Endothelial cell (in vitro differentiated cells): Measurements from ENCODE around the gene LGR6. TPM values are rescaled to one million over a fixed set of nuclear protein-coding genes. Genes with fewer than 3 reads are reported as not detected.

Experiments
- DNase-seq: peaks from one replicate; pipeline ENCODE4 v3.0.0; 2021; ENCODE audit warnings: low spot score
- H3K27ac Mint-ChIP-seq: one replicate; pipeline ENCODE4 v1.8.0; 2021; ENCODE audit warnings: mixed read lengths, inconsistent platforms; ENCODE audit not compliant: unreplicated experiment
- H3K27me3 Mint-ChIP-seq: one replicate; pipeline ENCODE4 v1.8.0; 2021; ENCODE audit warnings: mild to moderate bottlenecking, moderate library complexity, mixed read lengths, inconsistent platforms; ENCODE audit not compliant: unreplicated experiment
- H3K36me3 Mint-ChIP-seq: one replicate; pipeline ENCODE4 v1.8.0; 2021; ENCODE audit warnings: mild to moderate bottlenecking, low read depth, mixed read lengths, inconsistent platforms; ENCODE audit not compliant: unreplicated experiment
- H3K4me1 Mint-ChIP-seq: one replicate; pipeline ENCODE4 v1.8.0; 2021; ENCODE audit warnings: mild to moderate bottlenecking, mixed read lengths, inconsistent platforms; ENCODE audit not compliant: unreplicated experiment
- H3K4me3 Mint-ChIP-seq: one replicate; pipeline ENCODE4 v1.8.0; 2021; ENCODE audit warnings: mild to moderate bottlenecking, mixed read lengths, inconsistent platforms; ENCODE audit not compliant: unreplicated experiment
- H3K9me3 Mint-ChIP-seq: one replicate; pipeline ENCODE4 v1.8.0; 2021; ENCODE audit warnings: mixed read lengths, inconsistent platforms; ENCODE audit not compliant: unreplicated experiment
- CTCF ChIP-seq: fragments of 200-600 bp; sonication (generic); IDR thresholded peaks from one replicate; pipeline ENCODE4 v1.5.0; 2021; ENCODE audit warnings: antibody characterized with exemption; ENCODE audit not compliant: unreplicated experiment
- total RNA-seq: library from RNA; stranded (reverse); fragmentation: NEBNext Ultra II Directional; extraction: Animal tissue kit (Norgen Biotek cat#: 25700); gene quantifications from one replicate; pipeline ENCODE4 v1.2.1, GENCODE V29; 2021; ENCODE audit not compliant: unreplicated experiment

The LGR6 gene
- total RNA-seq, 1 donor from 2014 or later = 0.23 TPM

- H3K4me1 Mint-ChIP-seq = peaks cover 3% of the 10 kb centered on the region
- H3K9me3 Mint-ChIP-seq = no peaks in the 10 kb centered on the region
- no peak for TF ChIP-seq CTCF
- H3K36me3 Mint-ChIP-seq = no peaks in the 10 kb centered on the region
- DNase-seq = no peak
- H3K27me3 Mint-ChIP-seq = peaks cover 13% of the 10 kb centered on the region
- no peak overlapping the region for H3K4me3 Mint-ChIP-seq
- no peak overlapping the region for H3K27ac Mint-ChIP-seq
These were observed 29.7 kb downstream of the LGR6 start for GRCh38 chr1:202223121-202223860.

GRCh38 chr1:202224453-202224852, 30.9 kb downstream of the LGR6 start:
- no peak overlapping the region for H3K27ac Mint-ChIP-seq
- no peak for TF ChIP-seq CTCF

GRCh38 chr1:202225131-202225530, 31.5 kb downstream of the LGR6 start:
- no peaks in the 10 kb centered on the region for H3K36me3 Mint-ChIP-seq
- peaks cover 3% of the 10 kb centered on the region for H3K4me1 Mint-ChIP-seq
- H3K27ac Mint-ChIP-seq = no peak overlapping the region

More at GRCh38 chr1:202224453-202224852, 30.9 kb downstream of the LGR6 start:
- Mint-ChIP-seq H3K4me3 (peak overlapping the region; percentile 21), H3K27me3 (peaks cover 15% of the 10 kb centered on the region), H3K4me1 (peaks cover 3% of the 10 kb centered on the region), H3K9me3 (no peaks in the 10 kb centered on the region), H3K36me3 (no peaks in the 10 kb centered on the region)
- no peak for DNase-seq

GRCh38 chr1:202227053-202227672, 33.6 kb downstream of the LGR6 start:
- TF ChIP-seq CTCF = no peak
- no peaks in the 10 kb centered on the region for H3K4me1 Mint-ChIP-seq
- DNase-seq = no peak
- H3K9me3 Mint-ChIP-seq = no peaks in the 10 kb centered on the region
- no peaks in the 10 kb centered on the region for H3K36me3 Mint-ChIP-seq
- H3K27me3 Mint-ChIP-seq = peaks cover 10% of the 10 kb centered on the region
- no peak overlapping the region for H3K4me3 Mint-ChIP-seq
- H3K27ac Mint-ChIP-seq = no peak overlapping the region

More at GRCh38 chr1:202225131-202225530, 31.5 kb downstream of the LGR6 start:
- no peak for TF ChIP-seq CTCF
- DNase-seq = no peak
- no peak overlapping the region for H3K4me3 Mint-ChIP-seq
- no peaks in the 10 kb centered on the region for H3K9me3 Mint-ChIP-seq
- H3K27me3 Mint-ChIP-seq = peaks cover 15% of the 10 kb centered on the region

- no peaks in the 10 kb centered on the region for H3K4me1 Mint-ChIP-seq
- no peak for DNase-seq
- TF ChIP-seq CTCF = no peak
- no peak overlapping the region for H3K27ac Mint-ChIP-seq
- peaks cover 10% of the 10 kb centered on the region for H3K27me3 Mint-ChIP-seq
- H3K36me3 Mint-ChIP-seq = no peaks in the 10 kb centered on the region
- H3K9me3 Mint-ChIP-seq = no peaks in the 10 kb centered on the region
- no peak overlapping the region for H3K4me3 Mint-ChIP-seq
These were observed 34.4 kb downstream of the LGR6 start for GRCh38 chr1:202227997-202228401.
